IPS-18c (cell line): ENCODE data around the gene FGGY.
"Not testable (repeated sequence)": the region's sequence is repeated elsewhere in the genome, so short reads cannot be mapped to it uniquely, and the experiment has no call there.

Experiments used
- H3K4me3 ChIP-seq: 2 replicates; pipeline ENCODE4 v1.7.0; 2013; ENCODE audit warnings: low read depth, mild to moderate bottlenecking, low read length, moderate library complexity; ENCODE audit not compliant: insufficient read depth
- H3K9me3 ChIP-seq: one replicate; pipeline ENCODE4 v1.6.1; 2013; ENCODE audit warnings: mild to moderate bottlenecking, low read length, moderate library complexity; ENCODE audit not compliant: control insufficient read depth, insufficient read depth

The FGGY gene

DNA sequence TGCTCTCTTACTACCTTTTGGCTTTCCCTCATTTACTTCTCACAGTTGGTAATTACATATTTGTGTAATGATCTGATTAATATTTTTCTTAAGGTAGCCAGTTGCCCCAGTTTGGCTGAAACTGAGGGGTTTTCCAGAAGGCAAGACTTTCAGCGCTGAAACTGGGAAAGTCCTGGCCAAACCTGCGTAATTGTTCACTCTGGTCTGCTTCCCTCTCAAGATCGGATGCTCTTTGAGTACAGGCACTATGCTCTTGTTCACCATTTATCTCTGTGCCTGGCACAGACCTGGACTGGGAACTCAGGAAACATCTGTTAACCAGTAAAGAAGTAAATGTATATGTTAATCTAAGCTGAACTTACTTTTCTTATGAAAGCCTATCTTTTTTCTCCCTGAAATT is 308.3 kb downstream of the FGGY start:
- no peak overlapping the region for H3K4me3 ChIP-seq
- peaks cover 6% of the 10 kb centered on the region for H3K9me3 ChIP-seq

DNA sequence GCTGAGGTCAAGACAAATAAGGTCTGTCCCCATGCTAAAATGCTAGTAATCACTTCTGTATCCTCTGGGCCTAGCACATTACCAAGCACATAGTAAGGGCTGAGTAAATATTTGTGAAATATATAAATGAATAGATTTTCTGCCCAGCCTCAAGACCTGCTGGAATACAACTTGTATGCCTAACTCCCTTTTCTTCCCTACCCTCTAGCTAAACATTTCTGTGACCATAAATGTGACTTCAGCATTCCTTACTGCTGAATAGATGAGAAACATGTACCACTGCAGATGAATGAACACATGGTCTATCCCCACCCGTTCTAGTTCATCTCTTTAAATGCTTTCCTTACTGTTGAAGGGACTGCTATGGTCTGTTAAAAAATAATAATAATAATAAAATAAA is 308.9 kb downstream of the FGGY start:
- Histone ChIP-seq H3K4me3 (no peak overlapping the region), H3K9me3 (peaks cover 12% of the 10 kb centered on the region)

DNA sequence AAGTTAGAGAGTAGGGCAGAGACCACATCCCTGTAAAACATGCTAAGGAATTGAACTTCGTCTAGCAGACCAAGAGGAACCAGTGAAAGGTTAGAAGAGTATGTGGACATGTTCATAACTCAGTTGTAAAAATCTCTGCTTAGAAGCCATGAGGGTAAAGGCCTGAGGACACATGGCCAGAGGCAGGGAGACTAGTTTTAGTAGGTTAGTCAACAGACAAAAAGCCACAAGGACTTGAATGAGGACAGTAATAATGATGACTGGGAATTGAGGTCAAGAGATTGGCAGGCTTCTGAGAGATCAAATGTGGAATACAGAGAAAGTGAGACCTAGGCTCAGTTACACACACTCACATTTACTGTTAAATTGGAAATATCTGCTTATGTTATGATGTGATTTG is 312.4 kb downstream of the FGGY start:
- peaks cover 16% of the 10 kb centered on the region for H3K9me3 ChIP-seq
- H3K4me3 ChIP-seq, result no peak overlapping the region

DNA sequence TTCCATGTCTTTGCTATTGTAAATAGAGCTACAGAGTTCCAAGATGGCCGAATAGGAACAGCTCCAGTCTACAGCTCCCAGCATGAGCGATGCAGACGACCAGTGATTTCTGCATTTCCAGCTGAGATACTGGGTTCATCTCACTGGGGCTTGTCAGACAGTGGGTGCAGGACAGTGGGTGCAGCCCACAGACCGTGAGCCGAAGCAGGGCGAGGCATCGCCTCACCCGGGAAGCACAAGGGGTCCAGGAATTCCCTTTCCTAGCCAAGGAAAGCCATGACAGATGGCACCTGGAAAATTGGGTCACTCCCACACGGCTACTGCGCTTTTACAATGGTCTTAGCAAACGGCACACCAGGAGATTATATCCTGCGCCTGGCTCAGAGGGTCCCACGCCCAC is 313.6 kb downstream of the FGGY start:
- H3K9me3 ChIP-seq, result peaks cover 16% of the 10 kb centered on the region

DNA sequence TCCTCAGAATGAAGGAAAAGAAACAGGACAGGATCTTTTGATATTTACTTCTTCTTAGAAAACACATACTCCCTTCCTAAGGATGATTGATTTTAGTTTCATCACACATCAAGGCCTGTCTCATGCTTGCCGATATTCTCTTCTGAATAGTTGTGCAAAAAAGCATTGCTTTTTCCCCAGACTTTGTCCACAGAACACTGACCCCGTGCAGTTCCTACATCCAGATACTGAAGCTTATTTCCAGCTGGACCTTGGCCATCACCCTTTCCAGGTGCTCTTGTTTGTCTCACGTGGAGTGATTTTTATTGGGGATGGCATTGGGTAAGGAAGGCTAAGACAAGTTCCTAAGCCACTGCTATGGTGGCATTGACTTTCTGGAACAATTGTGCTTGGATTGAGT is 320.5 kb downstream of the FGGY start:
- no peaks in the 10 kb centered on the region for H3K9me3 ChIP-seq
- H3K4me3 ChIP-seq, result no peak overlapping the region

More for the DNA sequence above, 313.6 kb downstream of the FGGY start:
- H3K4me3 ChIP-seq, result not testable (repeated sequence)

DNA sequence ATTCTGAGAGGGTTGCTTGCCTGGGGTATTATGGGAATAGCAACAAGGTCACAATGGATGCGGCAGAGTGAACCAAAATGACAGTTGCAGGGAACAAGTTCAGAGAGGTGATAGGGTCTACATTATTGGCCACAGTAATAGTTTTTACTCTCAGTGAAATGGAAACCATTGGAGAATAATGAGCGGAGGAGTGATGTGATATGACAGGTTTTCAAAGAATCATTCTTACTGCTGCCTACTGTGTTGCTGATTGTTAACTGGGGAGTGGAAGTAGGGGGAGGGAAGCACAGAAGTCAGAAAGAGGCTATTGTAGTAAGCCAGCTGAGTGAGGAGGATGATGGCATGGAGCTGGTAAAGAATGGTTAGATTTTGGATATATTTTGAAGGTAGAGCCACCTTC is 322.7 kb downstream of the FGGY start:
- Histone ChIP-seq H3K9me3 (no peaks in the 10 kb centered on the region), H3K4me3 (no peak overlapping the region)

GRCh38 chr1:59625384-59625783 is 328.5 kb downstream of the FGGY start:
- no peak overlapping the region for H3K4me3 ChIP-seq
- no peaks in the 10 kb centered on the region for H3K9me3 ChIP-seq

- Histone ChIP-seq H3K4me3 (no peak overlapping the region), H3K9me3 (no peaks in the 10 kb centered on the region)
These were observed 334.8 kb downstream of the FGGY start for GRCh38 chr1:59631561-59632255.

DNA sequence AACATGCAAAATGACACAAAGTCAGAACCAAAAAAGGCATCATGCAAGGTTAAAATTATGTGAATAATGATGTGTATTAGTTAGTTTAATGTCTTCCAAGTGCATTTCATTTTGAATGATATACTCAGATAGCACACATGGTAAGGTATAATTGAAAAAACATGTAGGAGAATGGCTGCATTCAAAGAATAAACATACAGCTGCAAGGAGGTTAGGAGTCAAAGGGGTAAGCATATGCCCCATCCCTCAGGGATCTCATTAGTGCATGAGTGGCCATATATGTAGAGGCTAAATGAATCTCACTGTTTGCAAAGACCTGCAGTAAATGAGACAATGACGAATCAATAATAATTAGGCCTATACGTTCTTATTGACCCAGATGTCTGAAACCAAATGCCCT is 338.2 kb downstream of the FGGY start:
- Histone ChIP-seq H3K9me3 (no peaks in the 10 kb centered on the region), H3K4me3 (no peak overlapping the region)

- no peaks in the 10 kb centered on the region for H3K9me3 ChIP-seq
- no peak overlapping the region for H3K4me3 ChIP-seq
These were observed 341.4 kb downstream of the FGGY start for GRCh38 chr1:59638231-59638711.

GRCh38 chr1:59639266-59639665 is 342.4 kb downstream of the FGGY start:
- H3K4me3 ChIP-seq, result no peak overlapping the region
- H3K9me3 ChIP-seq, result no peaks in the 10 kb centered on the region

DNA sequence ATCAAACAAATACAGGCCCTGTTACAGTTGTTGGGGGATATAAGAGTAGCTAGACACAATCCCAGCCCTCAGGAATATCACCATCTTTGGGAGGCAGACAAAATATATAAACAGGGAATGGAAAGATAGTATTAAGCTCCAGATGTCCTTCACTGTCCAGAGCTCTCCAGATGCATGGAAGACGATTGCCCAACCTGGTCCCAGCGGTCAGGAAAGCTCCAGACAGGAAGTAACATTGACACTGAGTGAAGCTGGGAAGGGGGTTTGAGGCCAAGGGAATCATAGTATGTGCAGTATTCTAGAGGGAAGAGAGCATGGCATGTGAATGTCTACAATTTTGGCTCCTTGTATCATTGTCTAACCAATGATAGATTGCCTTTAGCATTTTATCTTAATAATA is 344.0 kb downstream of the FGGY start:
- no peaks in the 10 kb centered on the region for H3K9me3 ChIP-seq
- H3K4me3 ChIP-seq, result no peak overlapping the region

- Histone ChIP-seq H3K4me3 (no peak overlapping the region), H3K9me3 (no peaks in the 10 kb centered on the region)
These were observed 344.9 kb downstream of the FGGY start for GRCh38 chr1:59641836-59642235.

- no peaks in the 10 kb centered on the region for H3K9me3 ChIP-seq
- H3K4me3 ChIP-seq, result no peak overlapping the region
These were observed 346.6 kb downstream of the FGGY start for GRCh38 chr1:59643526-59643925.

DNA sequence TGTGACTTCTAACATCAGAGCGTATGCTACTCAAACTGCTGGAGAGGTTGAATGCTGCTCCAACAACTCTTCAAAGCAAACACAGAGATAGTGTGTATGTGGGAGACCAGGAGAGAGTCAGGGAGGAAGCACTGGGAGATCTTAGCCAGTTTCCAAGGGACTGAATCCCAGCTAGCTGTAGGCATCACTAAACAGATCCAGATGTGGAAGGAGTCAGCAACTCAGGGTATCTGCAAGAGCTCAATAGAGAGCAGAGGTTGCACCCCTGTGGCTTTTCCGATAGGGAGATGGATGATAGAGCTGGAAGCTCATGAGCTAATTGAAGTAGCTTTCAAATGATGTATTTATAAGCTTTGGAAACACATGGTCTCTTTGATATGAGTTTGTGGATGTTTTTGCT is 349.0 kb downstream of the FGGY start:
- Histone ChIP-seq H3K9me3 (no peaks in the 10 kb centered on the region), H3K4me3 (no peak overlapping the region)

DNA sequence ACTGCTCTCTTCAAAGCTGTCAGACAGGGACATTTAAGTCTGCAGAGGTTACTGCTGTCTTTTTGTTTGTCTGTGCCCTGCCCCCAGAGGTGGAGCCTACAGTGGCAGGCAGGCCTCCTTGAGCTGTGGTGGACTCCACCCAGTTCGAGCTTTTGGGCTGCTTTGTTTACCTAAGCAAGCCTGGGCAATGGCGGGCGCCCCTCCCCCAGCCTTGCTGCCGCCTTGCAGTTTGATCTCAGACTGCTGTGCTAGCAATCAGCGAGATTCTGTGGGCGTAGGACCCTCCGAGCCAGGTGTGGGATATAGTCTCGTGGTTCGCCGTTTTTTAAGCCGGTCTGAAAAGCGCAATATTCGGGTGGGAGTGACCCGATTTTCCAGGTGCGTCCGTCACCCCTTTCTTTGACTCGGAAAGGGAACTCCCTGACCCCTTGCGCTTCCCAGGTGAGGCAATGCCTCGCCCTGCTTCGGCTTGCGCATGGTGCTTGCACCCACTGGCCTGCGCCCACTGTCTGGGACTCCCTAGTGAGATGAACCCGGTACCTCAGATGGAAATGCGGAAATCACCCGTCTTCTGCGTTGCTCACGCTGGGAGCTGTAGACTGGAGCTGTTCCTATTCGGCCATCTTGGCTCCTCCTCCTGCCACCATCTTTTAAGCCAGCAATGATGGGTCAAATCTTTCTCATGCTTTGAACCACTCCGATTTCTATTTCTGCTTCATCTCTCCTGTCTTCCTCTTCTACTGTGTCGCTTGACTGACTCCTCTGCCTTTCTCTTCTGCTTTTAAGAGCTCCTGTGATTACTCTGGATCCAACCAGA is 356.5 kb downstream of the FGGY start:
- H3K4me3 ChIP-seq, result not testable (repeated sequence)

DNA sequence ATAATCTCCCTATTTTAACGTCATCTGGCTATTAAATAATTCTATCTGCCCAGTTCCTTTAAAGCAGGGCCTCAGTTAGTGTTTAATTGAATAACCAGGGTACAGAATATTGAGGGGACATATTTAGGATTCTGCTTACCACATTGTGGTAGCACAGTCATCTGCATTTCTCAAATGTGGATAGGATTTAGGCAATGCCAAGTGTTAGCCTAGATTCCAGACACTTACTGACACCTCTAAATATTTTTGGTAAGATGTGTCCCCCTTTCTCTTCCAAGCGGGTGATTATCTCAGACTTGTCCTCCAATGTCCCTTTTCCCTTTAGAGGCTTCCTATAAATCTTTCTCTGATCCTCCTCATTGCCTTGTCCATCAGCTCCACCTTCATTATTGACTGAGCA is 357.1 kb downstream of the FGGY start:
- no peaks in the 10 kb centered on the region for H3K9me3 ChIP-seq
- H3K4me3 ChIP-seq, result no peak overlapping the region

More for the DNA sequence above, 356.5 kb downstream of the FGGY start:
- not testable (repeated sequence) for H3K9me3 ChIP-seq

DNA sequence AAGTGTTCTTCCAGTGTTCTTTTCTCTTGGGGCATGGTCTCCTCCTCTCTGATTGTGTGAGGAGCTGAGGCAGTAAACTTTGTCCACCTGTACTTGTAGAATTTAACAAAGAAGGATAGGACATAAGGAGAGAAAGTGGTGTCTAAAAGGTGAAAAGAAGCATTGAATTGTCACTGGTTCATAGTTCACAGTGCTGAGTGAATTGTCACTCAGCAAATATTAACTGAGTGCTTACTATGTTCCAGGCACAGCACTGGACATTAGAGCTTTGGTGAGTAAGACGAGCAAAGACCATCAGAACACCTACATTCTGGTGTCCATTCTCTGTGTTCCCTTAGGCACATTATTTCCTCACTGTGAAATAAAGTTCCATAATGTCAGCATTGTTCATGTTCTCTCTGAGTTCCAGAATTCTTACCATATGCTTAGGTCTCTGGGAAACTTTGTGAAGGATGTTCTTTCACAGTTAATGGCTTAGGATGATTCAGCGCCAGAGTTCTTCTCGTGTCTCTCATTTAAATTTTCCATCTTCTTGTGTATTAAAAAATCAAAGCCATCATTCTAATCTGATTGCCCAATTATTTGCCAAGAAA is 361.1 kb downstream of the FGGY start:
- H3K4me3 ChIP-seq, result no peak overlapping the region
- H3K9me3 ChIP-seq, result no peaks in the 10 kb centered on the region
